ENCODE results near the gene ZNF786.

Gene ZNF786

GRCh38 chr7:149028346-149029109 is 62.0 kb downstream of the ZNF786 start, which contains the start of gene PDIA4:
PDIA4 (minus strand) TSS chr7:149028505; CDS start chr7:149028408, 97 bp downstream.
- peak; percentile 97 for DNase-seq

- DNase-seq: no peak
Observed at GRCh38 chr7:149027611-149028345, 62.7 kb downstream of the ZNF786 start.

DNA sequence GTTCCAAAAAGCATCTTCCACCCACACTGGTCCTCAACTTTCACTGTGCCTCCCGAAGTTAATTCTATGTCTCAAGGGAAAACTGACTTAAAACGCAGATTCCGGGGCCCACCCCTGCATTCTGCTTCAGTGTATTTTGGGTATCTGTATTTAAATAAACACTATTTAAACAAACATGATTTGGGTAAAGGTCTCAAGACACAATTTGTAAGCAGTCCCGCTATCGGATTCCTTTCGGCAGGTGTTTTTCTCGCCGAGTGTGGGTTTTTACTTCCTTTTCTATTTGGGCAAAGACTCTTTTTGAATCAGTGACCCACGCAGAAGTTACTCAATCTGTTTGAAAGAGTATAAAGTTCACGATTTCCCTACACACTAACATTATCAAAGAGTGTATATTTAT is 63.5 kb downstream of the ZNF786 start:
- no peak for DNase-seq

DNA sequence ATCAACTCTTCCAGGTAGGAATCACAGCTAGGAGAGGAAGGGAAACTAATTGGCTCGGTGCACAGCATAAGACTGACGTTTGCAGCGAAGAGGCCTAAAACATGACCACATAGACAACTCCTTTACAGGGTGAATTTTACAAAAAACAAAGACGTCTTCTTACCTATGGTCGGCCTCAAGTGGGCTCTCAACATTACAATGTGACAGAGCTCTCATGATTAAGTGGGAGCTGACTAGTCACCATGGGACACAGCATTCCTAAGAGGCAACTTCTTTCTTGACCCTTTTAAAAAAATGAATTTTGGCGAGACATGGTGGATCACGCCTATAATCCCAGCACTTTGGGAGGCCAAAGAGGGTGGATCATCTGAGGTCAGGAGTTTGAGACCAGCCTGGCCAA is 66.9 kb downstream of the ZNF786 start:
- DNase-seq: no peak

- no peak for DNase-seq
Observed at GRCh38 chr7:149022756-149023360, 67.7 kb downstream of the ZNF786 start.

GRCh38 chr7:149021725-149022062 is 68.8 kb downstream of the ZNF786 start:
- DNase-seq: no peak

DNA sequence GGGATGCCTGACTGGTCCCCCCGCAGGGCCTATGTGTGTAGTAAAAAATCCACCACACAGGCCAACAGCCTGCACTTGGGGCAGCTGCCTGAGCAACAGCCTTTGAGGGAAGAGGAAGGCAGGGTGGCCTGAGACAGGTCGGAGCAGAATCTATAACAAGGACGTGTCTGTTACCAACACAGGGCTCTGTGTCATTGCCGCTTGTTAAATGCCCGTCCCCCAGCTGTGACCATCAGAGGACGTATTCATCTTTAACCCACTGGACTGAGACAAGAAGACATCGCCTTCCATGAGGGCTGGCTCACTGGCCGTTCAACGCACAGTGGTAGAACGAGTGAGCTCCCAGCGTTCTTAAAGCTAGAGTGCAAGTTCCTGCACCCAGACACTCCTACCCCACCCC is 70.0 kb downstream of the ZNF786 start:
- DNase-seq: no peak
